ENCODE data around the gene HIVEP2. TPM values are rescaled to one million over a fixed set of nuclear protein-coding genes. Genes with fewer than 3 reads are reported as not detected.
A peak's percentile ranks its signal among the peaks of the same experiment; 100 is the strongest.

Gene HIVEP2
- total and polyA plus RNA-seq, 10 donors = 2.5 to 41.3 (median 30.3) TPM

GRCh38 chr6:142712231-142712630 lies 232.7 kb downstream of the HIVEP2 start:
- 74 to 90% (median 88%) methylated on average over 1 of the region's 1 CpG for WGBS, 5 donors
- no peaks in the 10 kb centered on the region for H3K36me3 ChIP-seq
- DNase-seq = no peak
- H3K4me3 ChIP-seq = no peak overlapping the region
- H3K27me3 ChIP-seq (replicated peaks in 1 of 7) = no peaks in the 10 kb centered on the region
- peaks cover 0 to 23% (median 13%) of the 10 kb centered on the region in 6 donors for H3K4me1 ChIP-seq
- no peak overlapping the region for H3K27ac ChIP-seq
- intact Hi-C loops (cut with DNase I; ENCODE audit: low total_unique reads) = no loop called here
- TF ChIP-seq CTCF (IDR thresholded peaks at IDR 0.05 in 8 of 11, conservative IDR thresholded peaks at IDR 0.05 in 3 of 11) (no peak), POLR2AphosphoS5 (IDR thresholded peaks at IDR 0.05) (no peak), POLR2A (IDR thresholded peaks at IDR 0.05) (no peak)
- H3K9me3 ChIP-seq = no peaks in the 10 kb centered on the region

- 96 to 98% (median 97%) methylated on average over 2 of the region's 2 CpGs for WGBS, 5 donors
Observed at GRCh38 chr6:142708651-142709050, 236.3 kb downstream of the HIVEP2 start.

GRCh38 chr6:142707255-142707654 lies 237.7 kb downstream of the HIVEP2 start:
- H3K9me3 ChIP-seq = no peaks in the 10 kb centered on the region
- no peaks in the 10 kb centered on the region for H3K36me3 ChIP-seq
- no peak overlapping the region for H3K4me3 ChIP-seq
- TF ChIP-seq CTCF (IDR thresholded peaks at IDR 0.05 in 8 of 11, conservative IDR thresholded peaks at IDR 0.05 in 3 of 11) (no peak), POLR2A (IDR thresholded peaks at IDR 0.05) (no peak), POLR2AphosphoS5 (IDR thresholded peaks at IDR 0.05) (no peak)
- intact Hi-C loops (cut with DNase I; ENCODE audit: low total_unique reads) = no loop called here
- H3K27ac ChIP-seq = peak overlapping the region in 1 of 8 donors; percentile 59
- H3K27me3 ChIP-seq (replicated peaks in 1 of 7) = no peaks in the 10 kb centered on the region
- no peak for DNase-seq
- peaks cover 6 to 52% (median 29%) of the 10 kb centered on the region in 6 donors for H3K4me1 ChIP-seq
- 58 to 69% (median 68%) methylated on average over 2 of the region's 2 CpGs for WGBS, 5 donors

More at GRCh38 chr6:142708651-142709050, 236.3 kb downstream of the HIVEP2 start:
- Histone ChIP-seq H3K4me1 (peaks cover 0 to 39% (median 20%) of the 10 kb centered on the region in 6 donors), H3K36me3 (no peaks in the 10 kb centered on the region), H3K27ac (no peak overlapping the region), H3K4me3 (no peak overlapping the region), H3K27me3 (replicated peaks in 1 of 7) (no peaks in the 10 kb centered on the region), H3K9me3 (no peaks in the 10 kb centered on the region)
- intact Hi-C loops (cut with DNase I; ENCODE audit: low total_unique reads) = no loop called here
- no peak for TF ChIP-seq CTCF (IDR thresholded peaks at IDR 0.05 in 8 of 11, conservative IDR thresholded peaks at IDR 0.05 in 3 of 11)
- TF ChIP-seq POLR2AphosphoS5 (IDR thresholded peaks at IDR 0.05) = no peak
- no peak for TF ChIP-seq POLR2A (IDR thresholded peaks at IDR 0.05)
- DNase-seq = no peak

- no peaks in the 10 kb centered on the region for H3K36me3 ChIP-seq
- no peak for DNase-seq
- intact Hi-C loops (cut with DNase I; ENCODE audit: low total_unique reads) = no loop called here
- no peaks in the 10 kb centered on the region for H3K27me3 ChIP-seq (replicated peaks in 1 of 7)
- TF ChIP-seq POLR2A (IDR thresholded peaks at IDR 0.05) = no peak
- TF ChIP-seq CTCF (IDR thresholded peaks at IDR 0.05 in 8 of 11, conservative IDR thresholded peaks at IDR 0.05 in 3 of 11) = no peak
- no peak for TF ChIP-seq POLR2AphosphoS5 (IDR thresholded peaks at IDR 0.05)
- H3K27ac ChIP-seq = peak overlapping the region in 6 of 8 donors; percentile 16 to 59 (median 46)
- peaks cover 11 to 63% (median 34%) of the 10 kb centered on the region in 6 donors for H3K4me1 ChIP-seq
- WGBS, 5 donors = 61 to 72% (median 64%) methylated on average over 3 of the region's 3 CpGs
- H3K4me3 ChIP-seq = no peak overlapping the region
- no peaks in the 10 kb centered on the region for H3K9me3 ChIP-seq
Observed at GRCh38 chr6:142706210-142706609, 238.8 kb downstream of the HIVEP2 start.
